HCT116 (cell line): ENCODE results near the gene STMND1. TPM values are rescaled to one million over a fixed set of nuclear protein-coding genes. Genes with fewer than 3 reads are reported as not detected.
A peak's percentile ranks its signal among the peaks of the same experiment; 100 is the strongest.

Source experiments
- ATAC-seq: fragments of 200-7000 bp; cut with Tn5 transposase; 2 replicates; pipeline ENCODE4 v1.9.1; 2020; ENCODE audit warnings: mild to moderate bottlenecking, moderate library complexity
- BruUV-seq: library from RNA; stranded (reverse); fragments of 400-500 nt; replicated peaks from 2 replicates; lab custom pipeline; 2021; lab: Mats Ljungman, UMichigan
- CTCF ChIA-PET: fragments of 300-600 bp; sonication (Branson Sonifier 250); formaldehyde crosslinking; loops from one replicate; lab custom pipeline; 2021; ENCODE audit warnings: antibody characterized with exemption; lab: Charles Lee
- POLR2A ChIA-PET: fragments of 300-600, 350-600 bp; sonication (Branson Sonifier 250); formaldehyde crosslinking; loops from one replicate; lab custom pipeline; 2021; ENCODE audit warnings: antibody characterized with exemption; lab: Charles Lee
- RAD21 ChIA-PET, 2 experiments: fragments of 300-600 bp; sonication (Branson Sonifier 250); formaldehyde crosslinking; loops; one replicate each; lab custom pipeline; 2023; ENCODE audit warnings: low total read pairs in 2 of 2; ENCODE audit not compliant: uncharacterized antibody in 2 of 2, unreplicated experiment in 2 of 2, low non-redundant PET in 1 of 2; lab: Charles Lee
- DNase-seq: peaks from one replicate; pipeline ENCODE4 v3.0.0-alpha.2; 2010; ENCODE audit warnings: low read depth, low spot score
- H2AFZ ChIP-seq: fragments of 200-600 bp; shearing (Covaris generic), sonication (generic); 2 replicates; pipeline ENCODE4 v1.6.1; 2017; ENCODE audit warnings: low read depth, mixed run types, mixed read lengths, antibody characterized with exemption, low read length; ENCODE audit not compliant: poor library complexity, severe bottlenecking
- H3K27ac ChIP-seq: 2 replicates; pipeline ENCODE4 v1.5.1; 2012; ENCODE audit warnings: low read depth, low read length
- H3K27me3 ChIP-seq: fragments of 200-600 bp; sonication (generic); 2 replicates; pipeline ENCODE4 v1.6.1; 2016; ENCODE audit warnings: mixed run types, low read length, mixed read lengths; ENCODE audit not compliant: insufficient read depth
- H3K36me3 ChIP-seq, 2 experiments: fragments of 200-500 bp in 1 of 2; fragments of 200-600 bp in 1 of 2; sonication (Bioruptor generic) in 1 of 2; sonication (generic) in 1 of 2; 2 replicates each; pipeline versions ENCODE4 v1.5.1 to v1.6.1; 2014 to 2016; ENCODE audit warnings: low read length in 2 of 2, inconsistent platforms in 1 of 2, mixed read lengths in 1 of 2, mixed run types in 1 of 2; ENCODE audit not compliant: insufficient read depth in 2 of 2, control insufficient read depth in 1 of 2
- H3K4me1 ChIP-seq, 2 experiments: fragments of 200-600 bp in 1 of 2; sonication (generic) in 1 of 2; 2 replicates each; pipeline versions ENCODE4 v1.5.1 to v1.6.1; 2012 to 2017; ENCODE audit warnings: low read length in 2 of 2, inconsistent platforms in 1 of 2, mild to moderate bottlenecking in 1 of 2, mixed read lengths in 1 of 2, mixed run types in 1 of 2, moderate library complexity in 1 of 2; ENCODE audit not compliant: insufficient read depth in 2 of 2, control insufficient read depth in 1 of 2
- H3K4me2 ChIP-seq: fragments of 200-600 bp; sonication (generic); 2 replicates; pipeline ENCODE4 v1.6.1; 2017; ENCODE audit warnings: mixed run types, low read length, mixed read lengths
- H3K4me3 ChIP-seq, 2 experiments: fragments of 200-600 bp in 1 of 2; sonication (generic) in 1 of 2; replicated peaks in 1 of 2; 2 replicates each; pipeline ENCODE4 v1.5.1; 2011 to 2016; ENCODE audit warnings: low read length in 2 of 2, control low read depth in 1 of 2, low read depth in 1 of 2, mild to moderate bottlenecking in 1 of 2, mixed read lengths in 1 of 2, mixed run types in 1 of 2
- H3K79me2 ChIP-seq: fragments of 200-600 bp; sonication (generic); 2 replicates; pipeline ENCODE4 v1.6.1; 2017; ENCODE audit warnings: mild to moderate bottlenecking, mixed run types, low read length, moderate library complexity, mixed read lengths; ENCODE audit not compliant: insufficient read depth
- H3K9ac ChIP-seq: fragments of 200-600 bp; sonication (generic); 2 replicates; pipeline ENCODE4 v1.6.1; 2016; ENCODE audit warnings: low read length, mixed read lengths
- H3K9me2 ChIP-seq: fragments of 200-600 bp; sonication (generic), shearing (Covaris generic); 2 replicates; pipeline ENCODE4 v1.6.1; 2017; ENCODE audit warnings: mixed run types, mild to moderate bottlenecking, moderate library complexity; ENCODE audit not compliant: insufficient read depth
- H3K9me3 ChIP-seq, 2 experiments: fragments of 200-500 bp in 1 of 2; fragments of 200-600 bp in 1 of 2; sonication (Bioruptor generic) in 1 of 2; sonication (generic) in 1 of 2; 2 replicates each; pipeline ENCODE4 v1.6.1; 2014 to 2017; ENCODE audit warnings: low read length in 2 of 2, mixed read lengths in 2 of 2, inconsistent platforms in 1 of 2, low read depth in 1 of 2, mild to moderate bottlenecking in 1 of 2, mixed run types in 1 of 2, moderate library complexity in 1 of 2; ENCODE audit not compliant: control insufficient read depth in 1 of 2, insufficient read depth in 1 of 2
- H4K20me1 ChIP-seq: fragments of 200-600 bp; sonication (generic), shearing (Covaris generic); 2 replicates; pipeline ENCODE4 v1.6.1; 2017; ENCODE audit warnings: mixed run types, mild to moderate bottlenecking, moderate library complexity; ENCODE audit not compliant: insufficient read depth
- CBX3 ChIP-seq: IDR thresholded peaks from 2 replicates; pipeline ENCODE4 v1.6.1; 2012; ENCODE audit warnings: low read depth
- EGR1 ChIP-seq: IDR thresholded peaks from 2 replicates; pipeline ENCODE4 v1.6.1; 2012; ENCODE audit warnings: low read depth
- EZH2 ChIP-seq: fragments of 200-600 bp; sonication (generic); IDR thresholded peaks from 2 replicates; pipeline ENCODE4 v1.6.1; 2017; ENCODE audit warnings: antibody characterized with exemption, mixed run types
- EZH2phosphoT487 ChIP-seq: fragments of 200-600 bp; IDR thresholded peaks from 2 replicates; pipeline ENCODE4 v1.6.1; 2018; ENCODE audit warnings: antibody characterized with exemption, borderline replicate concordance
- MAX ChIP-seq: IDR thresholded peaks from 2 replicates; pipeline ENCODE4 v1.6.1; 2012
- POLR2A ChIP-seq: IDR thresholded peaks from 2 replicates; pipeline ENCODE4 v1.7.0; 2011; ENCODE audit warnings: borderline replicate concordance; ENCODE audit not compliant: insufficient read depth, insufficient read length; ENCODE audit errors: extremely low read depth
- POLR2AphosphoS5 ChIP-seq: IDR thresholded peaks from 2 replicates; pipeline ENCODE4 v1.6.1; 2011; ENCODE audit warnings: mild to moderate bottlenecking, low read depth, low read length, moderate library complexity
- RAD21 ChIP-seq: IDR thresholded peaks from 2 replicates; pipeline ENCODE4 v1.6.1; 2012; ENCODE audit warnings: low read depth, mild to moderate bottlenecking
- REST ChIP-seq: IDR thresholded peaks from 2 replicates; pipeline ENCODE4 v1.6.1; 2012; ENCODE audit warnings: low read depth
- SIN3A ChIP-seq: IDR thresholded peaks from 2 replicates; pipeline ENCODE4 v1.6.1; 2012; ENCODE audit warnings: low read depth
- TCF7L2 ChIP-seq: IDR thresholded peaks from 2 replicates; pipeline ENCODE4 v1.7.0; 2011; ENCODE audit warnings: borderline replicate concordance, inconsistent platforms; ENCODE audit not compliant: insufficient read depth, insufficient read length; ENCODE audit errors: extremely low read depth
- intact Hi-C: fragments of 100-400 bp; cut with micrococcal nuclease; formaldehyde crosslinking; loops from 2 replicates; pipeline ENCODE4 v1.10.0; 2022
- total RNA-seq: library from RNA; stranded (reverse); gene quantifications from one replicate; pipeline ENCODE4 v1.2.1, GENCODE V29; 2021; ENCODE audit not compliant: unreplicated experiment
- TF ChIP-seq, protein P1 (sequence below): IDR thresholded peaks from 2 replicates; pipeline ENCODE4 v1.6.1; 2012

STMND1 gene
- total RNA-seq, 1 experiment from 2014 or later: not detected

DNA sequence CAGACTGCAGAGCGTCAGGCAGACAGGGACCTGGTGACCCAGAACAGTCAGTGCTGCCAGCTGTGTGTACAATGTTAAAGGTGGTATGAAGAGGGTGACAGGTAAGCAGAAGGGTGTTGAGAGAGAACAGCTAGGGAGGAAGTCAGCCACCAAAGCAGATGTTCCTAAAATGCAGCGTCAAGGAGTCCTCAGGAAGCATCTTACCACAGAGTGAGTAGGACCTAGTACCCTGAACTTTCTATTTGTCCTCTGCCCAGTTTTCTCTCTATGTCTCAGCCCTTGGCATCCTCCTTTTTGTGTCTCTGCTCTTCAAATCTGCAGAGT, 14.2 kb downstream of the STMND1 start:
- no TSS peak for BruUV-seq
- intact Hi-C loops: no loop called here
- Histone ChIP-seq H3K9ac (no peak overlapping the region), H3K27ac (no peak overlapping the region), H3K79me2 (no peaks in the 10 kb centered on the region), H3K36me3 (no peaks in the 10 kb centered on the region), H2AFZ (peak overlapping the region; percentile 94), H3K4me3 (no peak overlapping the region), H3K4me2 (peak overlapping the region; percentile 49), H4K20me1 (no peaks in the 10 kb centered on the region), H3K27me3 (no peaks in the 10 kb centered on the region), H3K9me2 (no peaks in the 10 kb centered on the region), H3K4me1 (peaks cover 6 to 17% of the 10 kb centered on the region in 2 experiments), H3K9me3 (no peaks in the 10 kb centered on the region)
- ChIA-PET RAD21 (no interaction called here), CTCF (no interaction called here), POLR2A (no interaction called here)
- DNase-seq (no peak), ATAC-seq (peak; percentile 65)
- TF ChIP-seq, protein P1, sequence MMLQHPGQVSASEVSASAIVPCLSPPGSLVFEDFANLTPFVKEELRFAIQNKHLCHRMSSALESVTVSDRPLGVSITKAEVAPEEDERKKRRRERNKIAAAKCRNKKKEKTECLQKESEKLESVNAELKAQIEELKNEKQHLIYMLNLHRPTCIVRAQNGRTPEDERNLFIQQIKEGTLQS: no peak
- TF ChIP-seq REST: no peak
- no peak for TF ChIP-seq MAX
- no peak for TF ChIP-seq CBX3
- no peak for TF ChIP-seq RAD21

DNA sequence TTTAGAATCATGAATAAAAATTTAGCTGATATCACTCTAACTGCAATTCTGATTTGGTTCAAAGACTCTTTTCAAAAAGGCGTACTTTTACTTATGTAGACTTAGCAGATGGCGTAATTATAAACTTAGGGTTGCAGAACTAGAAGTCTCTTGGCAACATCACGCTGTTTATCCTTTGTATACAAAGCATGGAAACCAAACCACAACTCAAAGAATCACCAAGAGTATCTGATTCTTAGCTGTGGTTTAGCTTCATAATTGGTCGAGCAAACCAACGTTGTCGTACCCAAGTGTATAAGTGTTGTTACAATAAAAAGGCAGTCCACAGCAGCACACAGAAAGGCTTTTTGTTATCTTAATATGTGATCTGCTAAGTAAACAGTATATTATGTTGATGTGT, 18.2 kb downstream of the STMND1 start:
- RAD21 ChIA-PET: no interaction called here
- Histone ChIP-seq H3K9ac (no peak overlapping the region), H3K4me2 (no peak overlapping the region), H3K4me3 (no peak overlapping the region), H3K9me3 (no peaks in the 10 kb centered on the region), H3K36me3 (no peaks in the 10 kb centered on the region), H3K27ac (no peak overlapping the region), H2AFZ (no peak overlapping the region), H3K4me1 (peaks cover 6 to 17% of the 10 kb centered on the region in 2 experiments), H3K27me3 (no peaks in the 10 kb centered on the region), H4K20me1 (no peaks in the 10 kb centered on the region), H3K9me2 (no peaks in the 10 kb centered on the region), H3K79me2 (no peaks in the 10 kb centered on the region)
- ATAC-seq: no peak
- CTCF ChIA-PET: no interaction called here
- intact Hi-C loops: no loop called here
- POLR2A ChIA-PET: no interaction called here
- DNase-seq: no peak
- no TSS peak for BruUV-seq
- TF ChIP-seq POLR2A: no peak
- TF ChIP-seq CBX3: no peak
- no peak for TF ChIP-seq EZH2
- no peak for TF ChIP-seq TCF7L2
- TF ChIP-seq, protein P1: no peak
- no peak for TF ChIP-seq SIN3A
- no peak for TF ChIP-seq EGR1
- TF ChIP-seq MAX: no peak
- no peak for TF ChIP-seq EZH2phosphoT487
- TF ChIP-seq POLR2AphosphoS5: no peak
- no peak for TF ChIP-seq REST
